Occipital lobe (tissue), 2 donors: Measurements from ENCODE around the gene CCDC158. TPM values are rescaled to one million over a fixed set of nuclear protein-coding genes. Genes with fewer than 3 reads are reported as not detected.
"Not testable (repeated sequence)": the region's sequence is repeated elsewhere in the genome, so short reads cannot be mapped to it uniquely, and the experiment has no call there.

ENCODE experiments used
- DNase-seq: peaks from one replicate; lab custom pipeline; 2025; lab: John Stamatoyannopoulos, UW
- total RNA-seq: library from RNA; depleted of rRNA; stranded (reverse); fragments of >200 nt; gene quantifications from one replicate; pipeline ENCODE4 v1.2.3, GENCODE V29; 2014

The CCDC158 gene
- total RNA-seq, 1 donor from 2014 or later: 4.2 TPM

DNA sequence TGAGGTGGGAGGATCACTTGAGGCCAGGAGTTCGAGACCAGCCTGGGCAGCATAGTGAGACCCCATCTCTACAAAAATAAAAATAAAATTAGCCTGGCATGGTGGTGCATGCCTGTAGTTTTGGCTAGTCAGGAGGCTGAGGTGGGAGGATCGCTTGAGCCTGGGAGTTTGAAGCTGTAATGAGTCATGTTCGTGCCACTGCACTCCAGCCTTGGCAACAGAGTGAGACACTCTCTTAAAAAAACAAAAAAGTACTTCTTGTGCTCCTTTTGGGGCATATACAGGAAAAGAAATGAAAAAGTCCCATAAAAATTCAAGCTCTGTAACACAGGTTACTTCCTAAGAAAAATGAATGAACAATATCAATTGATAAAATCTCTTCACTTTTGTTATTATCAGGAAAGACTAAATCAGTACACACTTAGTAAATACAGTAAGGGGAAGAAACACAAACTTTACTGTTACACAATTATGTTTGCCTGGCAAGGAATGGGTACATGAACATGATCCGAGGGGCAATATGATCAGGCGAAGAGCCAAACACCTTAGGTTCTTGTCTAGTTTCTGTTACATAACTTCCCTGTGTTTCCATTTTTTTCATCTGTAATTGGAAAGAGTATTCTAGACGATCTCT, 46.9 kb downstream of the CCDC158 start:
- no peak for DNase-seq

DNA sequence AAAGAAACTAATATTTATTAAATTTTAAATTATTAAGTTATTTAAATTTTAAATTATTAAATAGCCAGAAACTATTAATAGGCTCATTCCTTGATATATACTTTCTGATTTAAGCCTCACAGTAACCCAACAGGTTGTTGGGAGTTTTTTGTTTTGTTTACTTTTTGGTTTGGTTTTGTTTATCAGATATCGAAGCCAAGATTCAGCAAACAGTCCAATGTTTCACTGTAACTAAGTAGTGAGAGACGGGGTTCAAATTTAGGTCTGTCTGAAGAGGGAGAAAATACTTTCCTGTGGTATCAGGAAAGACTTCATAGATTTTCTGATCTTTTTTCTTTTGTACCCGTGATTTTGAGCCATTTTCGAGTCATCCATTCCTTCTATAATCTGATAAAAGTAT, 54.2 kb downstream of the CCDC158 start:
- DNase-seq: no peak

DNA sequence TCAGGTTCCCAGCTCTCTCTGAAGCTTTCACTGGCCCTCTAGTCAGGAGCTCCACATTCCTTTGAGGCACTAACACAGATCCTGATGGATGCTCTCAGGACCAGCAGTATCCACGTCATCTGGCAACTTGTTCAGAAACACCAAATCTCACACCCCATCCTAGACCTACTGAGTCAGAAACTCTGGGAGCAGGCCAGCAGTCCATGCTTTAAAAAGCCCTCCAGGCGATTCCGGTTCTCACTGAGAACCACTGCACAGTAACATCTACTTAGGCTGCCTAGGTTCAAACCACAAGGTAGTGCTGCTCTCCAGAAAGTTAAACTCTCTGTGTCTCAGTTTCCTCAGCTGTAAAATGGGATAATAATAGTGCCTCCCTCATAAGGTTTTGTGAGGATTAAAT, 55.3 kb downstream of the CCDC158 start:
- no peak for DNase-seq

DNA sequence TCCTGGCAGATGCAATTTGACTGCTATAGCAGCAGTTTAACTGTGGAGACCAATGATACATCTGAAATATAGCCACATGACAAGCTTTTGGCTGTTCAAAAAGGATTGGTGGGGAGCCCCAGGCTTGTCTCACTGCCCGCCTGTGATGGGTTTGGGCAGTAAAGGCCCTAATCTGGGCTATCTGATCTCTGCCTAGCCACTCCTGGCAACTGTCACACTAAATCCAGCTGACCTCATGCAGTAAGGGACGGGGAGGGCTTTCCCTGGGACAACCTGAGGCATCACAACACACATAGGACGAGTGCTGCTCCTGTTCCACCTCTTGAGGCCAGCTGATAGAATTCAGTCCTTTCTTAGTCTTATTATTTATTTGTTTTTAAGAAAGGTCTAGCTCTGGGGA, 56.2 kb downstream of the CCDC158 start:
- no peak for DNase-seq

DNA sequence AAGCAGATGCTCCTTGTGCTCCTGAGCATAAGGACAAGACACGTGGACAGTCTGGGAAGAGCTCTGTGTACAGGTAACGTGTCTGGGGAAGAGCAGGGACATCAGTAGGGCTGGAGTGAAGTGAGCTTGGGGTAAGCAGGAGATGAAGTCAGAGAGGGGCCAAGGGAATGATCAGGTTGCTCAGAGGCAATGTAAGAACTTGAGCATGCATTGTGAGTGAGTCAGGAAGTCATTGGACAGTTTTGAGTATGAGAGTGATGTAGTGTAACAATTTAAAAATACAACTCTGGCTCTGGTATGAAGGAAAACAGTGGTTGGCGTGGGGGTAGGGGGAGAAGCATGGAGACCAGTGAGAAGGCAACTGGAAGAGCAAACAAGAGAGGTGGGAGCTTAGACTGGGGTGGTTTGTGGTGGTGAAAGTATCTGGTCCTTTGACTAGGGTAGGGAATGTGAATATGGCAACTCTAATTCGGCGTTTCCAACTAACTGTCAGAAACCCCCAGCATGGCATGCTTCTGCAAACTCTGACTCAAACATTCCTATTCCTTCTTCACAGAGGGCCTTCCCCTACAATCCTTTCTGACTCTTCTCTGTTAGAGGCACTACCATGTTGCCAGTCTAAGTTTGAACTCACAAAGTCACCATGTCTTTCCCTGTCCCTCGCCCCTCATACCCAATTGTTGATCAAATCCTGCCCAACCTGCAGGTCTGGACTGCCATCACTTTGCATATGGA, 57.2 kb downstream of the CCDC158 start:
- DNase-seq: no peak

DNA sequence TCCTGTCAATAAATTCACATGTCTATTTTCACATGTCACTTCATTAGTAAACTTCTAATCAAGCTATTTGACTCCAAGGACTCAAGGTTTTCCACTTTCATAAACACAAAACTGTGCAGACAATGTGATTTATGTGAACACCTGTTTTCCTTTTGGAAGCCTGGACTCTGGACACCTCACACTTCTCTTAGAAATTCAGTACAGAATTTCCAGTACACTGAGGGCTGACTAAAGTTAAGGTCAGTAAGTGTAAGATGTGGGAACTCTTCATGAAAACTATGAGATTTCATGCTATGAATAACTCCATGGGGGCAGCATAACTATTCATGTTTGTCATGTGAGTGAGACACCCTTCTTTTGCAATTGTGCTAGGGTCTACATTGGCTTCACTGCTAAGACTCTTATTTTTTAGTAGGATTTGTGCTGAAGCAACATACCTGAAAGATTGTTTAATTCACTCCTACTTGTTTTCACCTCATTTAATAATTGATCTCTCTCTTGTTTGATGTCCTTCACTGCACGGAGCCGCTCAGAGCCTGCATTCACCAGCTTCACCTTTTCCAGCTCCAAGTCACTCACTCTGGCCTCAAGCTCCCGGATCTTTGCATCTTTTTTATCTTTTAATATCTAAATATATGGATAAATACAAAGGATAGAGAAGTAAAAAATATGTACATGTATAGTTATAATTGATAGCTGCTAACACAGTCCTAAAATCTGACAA, 59.1 kb downstream of the CCDC158 start:
- DNase-seq: no peak

DNA sequence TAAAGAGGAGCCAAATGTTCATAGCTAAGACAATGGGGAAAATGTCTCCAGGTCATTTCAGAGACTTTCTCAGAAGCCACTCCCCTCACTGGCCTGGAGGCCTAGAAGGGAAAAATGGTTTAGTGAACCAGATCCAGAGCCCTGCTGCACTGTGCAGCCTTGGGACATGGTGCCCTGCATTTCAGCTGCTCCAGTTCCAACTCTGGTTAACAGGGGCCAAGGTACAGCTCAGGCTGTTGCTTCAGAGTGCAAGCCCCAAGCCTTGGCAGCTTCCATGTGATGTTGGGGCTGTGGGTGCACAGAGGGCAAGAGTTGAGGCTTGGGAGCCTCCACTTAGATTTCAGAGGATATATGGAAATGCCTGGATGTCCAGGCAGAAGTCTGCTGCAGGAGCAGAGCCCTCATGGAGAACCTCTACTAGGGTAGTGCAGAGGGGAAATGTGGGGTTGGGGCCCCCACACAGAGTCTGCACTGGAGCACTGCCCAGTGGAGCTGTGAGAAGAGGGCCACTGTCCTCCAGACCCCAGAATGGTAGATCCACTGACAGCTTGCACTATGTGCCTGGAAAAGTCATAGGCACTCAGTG, 61.0 kb downstream of the CCDC158 start:
- not testable (repeated sequence) for DNase-seq

DNA sequence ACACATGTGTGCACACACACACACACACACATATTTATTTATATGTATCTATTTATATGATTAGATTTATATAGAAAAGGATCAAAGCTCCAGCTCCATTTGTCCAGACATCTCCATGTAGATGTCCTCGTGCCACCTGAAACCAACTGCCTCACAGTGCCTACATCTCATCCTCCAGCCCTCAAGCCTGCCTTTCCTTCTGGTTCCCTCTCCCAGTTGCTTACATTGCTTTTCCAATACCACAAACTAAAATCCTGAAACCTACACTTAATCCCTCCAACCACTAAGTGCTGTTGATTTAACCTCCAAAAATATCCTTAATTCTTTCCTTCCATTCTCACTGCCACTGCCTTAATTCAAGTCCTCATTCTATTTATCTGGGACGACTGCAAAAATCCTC, 63.0 kb downstream of the CCDC158 start:
- DNase-seq: no peak

DNA sequence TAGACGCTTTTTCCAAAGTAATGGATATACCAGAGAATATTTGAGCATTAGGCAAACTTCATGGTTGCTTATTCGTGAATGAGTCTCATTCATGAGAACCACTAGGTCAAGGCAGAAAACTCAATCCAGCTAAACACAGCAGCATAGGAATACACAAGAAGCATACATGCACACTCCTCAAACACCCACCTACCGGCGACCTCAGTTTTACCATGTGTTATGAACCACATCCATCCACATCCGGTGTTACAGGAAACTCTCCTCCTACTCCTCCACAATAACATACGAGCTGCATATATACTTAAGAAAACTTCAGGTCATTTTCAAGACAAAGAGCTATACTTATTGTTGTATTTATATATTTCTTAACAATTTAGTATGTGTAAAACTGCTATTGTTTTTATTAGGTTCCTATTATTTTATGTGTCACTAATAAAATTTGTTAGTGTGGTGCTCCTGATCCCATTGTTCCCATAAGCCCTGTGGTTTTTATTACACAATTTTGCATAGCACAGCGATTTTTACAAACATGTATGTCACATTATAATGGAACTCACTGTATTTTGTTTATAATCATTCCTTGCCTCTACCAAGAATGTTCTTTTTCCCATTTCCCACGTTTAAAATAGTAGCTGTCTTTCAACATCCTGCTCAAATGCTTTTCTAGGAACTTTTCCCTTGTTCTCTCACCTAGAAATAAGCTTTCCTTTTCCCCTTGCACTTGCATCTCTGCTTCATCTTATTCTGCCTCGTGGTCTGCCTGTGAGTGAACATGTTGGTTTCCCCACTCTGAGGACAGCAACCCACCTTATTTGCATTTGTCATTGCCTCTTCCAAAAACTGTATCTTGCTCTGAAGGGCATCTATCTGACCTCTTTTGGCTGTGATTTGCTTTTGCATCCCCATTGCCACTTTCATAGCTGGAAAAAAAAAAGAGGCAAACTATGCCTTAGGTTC, 66.1 kb downstream of the CCDC158 start:
- DNase-seq: no peak

DNA sequence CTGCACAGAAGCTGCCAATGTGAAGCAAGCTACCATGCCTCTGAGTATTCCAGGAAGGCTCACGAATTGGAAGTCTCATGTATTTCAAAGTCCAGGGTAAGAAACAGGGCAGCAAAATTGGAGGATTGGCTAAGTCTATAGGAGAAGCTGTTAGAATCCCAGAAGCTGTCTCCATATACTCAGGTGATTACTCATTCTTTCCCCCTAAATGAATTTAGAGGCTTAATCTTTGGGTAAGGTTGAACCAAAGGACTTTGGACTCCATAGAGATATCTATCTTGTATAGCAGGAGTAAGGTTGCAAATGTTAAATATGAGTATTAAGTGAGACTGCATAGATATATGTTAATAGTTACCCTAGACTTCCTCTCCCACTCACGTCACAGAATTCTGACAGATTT, 78.1 kb downstream of the CCDC158 start:
- no peak for DNase-seq

DNA sequence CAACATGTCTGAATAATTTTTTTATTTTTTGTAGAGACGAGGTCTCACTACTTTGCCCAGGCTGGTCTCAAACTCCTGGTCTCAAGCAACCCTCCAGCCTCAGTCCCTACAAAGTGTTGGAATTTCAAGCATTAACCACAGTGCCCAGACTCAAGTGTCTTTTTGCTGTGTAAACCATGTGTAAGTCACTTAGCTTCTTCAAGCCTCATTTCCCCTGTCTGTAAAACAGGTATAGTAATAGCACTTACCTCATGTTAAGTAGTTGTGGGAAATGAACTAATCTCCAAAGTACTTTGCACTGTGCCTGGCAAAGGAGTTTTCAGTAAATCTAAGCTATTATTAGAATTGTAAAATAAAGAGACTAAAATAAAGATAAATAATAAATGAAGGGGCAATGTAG, 78.8 kb downstream of the CCDC158 start:
- DNase-seq: no peak

DNA sequence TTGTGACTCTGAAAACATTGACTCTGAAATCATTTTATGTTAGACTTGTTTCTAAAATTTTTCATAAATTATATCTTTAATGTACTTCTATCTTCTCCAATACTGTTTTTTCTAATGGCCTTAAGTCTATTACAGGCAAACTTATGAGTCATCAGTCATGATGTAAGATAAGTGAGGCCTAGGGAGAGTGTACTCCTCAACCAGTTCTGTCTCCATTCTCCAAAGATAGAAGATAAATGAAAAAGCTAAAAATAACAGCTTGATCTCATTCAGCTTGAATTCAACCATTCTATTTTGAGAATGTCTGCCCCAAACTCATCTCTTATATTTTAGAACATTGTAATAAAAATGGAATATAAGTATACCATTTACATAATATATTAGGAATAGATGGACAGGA, 79.9 kb downstream of the CCDC158 start:
- no peak for DNase-seq

DNA sequence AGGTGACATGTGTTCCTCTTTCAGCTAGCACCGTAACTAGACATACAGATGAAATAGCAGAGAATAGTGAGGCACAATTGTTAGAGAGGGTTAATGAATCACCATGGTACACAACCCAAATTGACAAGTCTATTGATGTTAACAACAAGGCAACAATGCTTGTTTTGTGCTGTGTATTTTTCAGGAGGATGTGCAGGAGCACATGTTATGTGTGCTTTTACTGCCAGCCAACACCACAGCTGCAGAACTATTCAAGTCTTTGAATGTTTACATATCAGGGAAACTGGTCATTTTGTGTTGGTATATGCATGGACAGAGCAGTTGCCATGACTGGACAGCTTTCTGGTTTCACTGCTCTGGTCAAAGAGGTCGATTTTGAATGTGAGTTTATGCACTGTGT, 81.6 kb downstream of the CCDC158 start:
- no peak for DNase-seq

DNA sequence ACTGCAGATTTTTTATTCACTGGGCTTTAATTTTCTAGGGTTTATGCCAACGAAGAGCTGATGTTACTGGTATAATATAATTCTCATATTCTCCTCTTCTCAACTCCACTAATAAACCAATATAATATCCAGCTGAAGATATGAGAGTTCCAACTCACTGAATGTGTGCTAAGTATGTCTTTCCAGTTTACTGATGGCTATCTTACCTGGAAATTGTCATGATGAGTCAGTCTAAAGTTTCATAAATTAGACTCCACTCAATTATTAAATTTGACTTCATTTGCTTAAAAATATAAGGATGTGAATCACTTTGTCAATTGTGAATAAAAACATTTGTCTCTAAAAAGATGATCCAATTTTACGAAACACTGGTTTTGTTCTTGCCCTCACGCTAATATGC, 86.1 kb downstream of the CCDC158 start:
- no peak for DNase-seq

DNA sequence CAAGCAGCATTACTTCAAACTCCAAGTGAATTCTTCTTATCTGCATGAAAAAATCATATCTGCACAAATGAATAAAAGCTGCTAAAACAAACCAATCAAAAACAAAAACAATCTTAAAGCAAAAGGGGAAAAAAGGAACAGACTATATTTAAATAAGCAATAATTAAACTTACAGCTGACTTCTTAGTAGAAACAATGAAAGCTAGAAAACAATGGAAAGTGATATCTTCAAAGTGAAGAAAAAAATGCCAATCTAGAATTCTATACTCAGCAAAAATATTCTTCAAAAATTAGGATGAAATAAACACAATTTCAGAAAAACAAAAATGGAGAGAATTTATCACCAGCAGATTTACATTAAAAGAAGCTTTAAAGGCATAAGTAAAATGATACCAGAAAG, 94.4 kb downstream of the CCDC158 start:
- no peak for DNase-seq

DNA sequence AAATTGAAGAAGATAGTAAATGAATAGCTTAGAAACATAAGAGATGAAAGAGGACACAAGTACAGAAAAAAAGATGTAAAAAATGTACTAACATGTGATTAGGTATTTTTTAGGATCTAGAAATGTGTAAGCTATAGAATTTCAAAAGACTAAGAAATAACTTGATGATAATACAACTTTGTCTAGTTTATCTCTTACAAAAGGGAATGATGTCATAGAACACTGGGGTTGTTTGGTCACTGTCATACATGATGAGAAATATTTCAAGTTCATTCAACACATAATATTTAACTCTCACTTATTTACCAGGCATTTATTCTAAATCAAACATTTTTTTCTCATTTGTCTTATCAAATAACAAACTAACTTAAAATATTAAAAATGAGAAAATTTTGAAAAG, 95.9 kb downstream of the CCDC158 start:
- DNase-seq: no peak

DNA sequence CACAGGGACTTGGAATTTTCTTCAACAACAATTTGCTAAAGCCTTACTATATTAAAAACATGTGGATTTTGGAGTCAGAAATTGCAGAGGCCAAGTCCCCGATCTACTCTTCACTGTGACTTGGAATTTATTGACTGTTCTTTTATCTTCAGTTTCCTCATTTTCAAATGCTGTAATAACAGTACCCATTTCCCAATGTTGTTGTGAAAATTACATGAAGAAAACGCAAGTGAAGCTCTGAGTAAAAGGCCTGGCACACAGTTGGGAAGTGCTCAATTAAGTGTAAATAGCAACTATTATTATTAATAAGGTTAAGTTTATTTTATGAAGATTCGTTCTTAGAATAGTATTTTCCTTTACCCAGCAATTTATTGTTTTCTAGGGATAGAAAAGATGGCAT, 98.7 kb downstream of the CCDC158 start:
- no peak for DNase-seq

DNA sequence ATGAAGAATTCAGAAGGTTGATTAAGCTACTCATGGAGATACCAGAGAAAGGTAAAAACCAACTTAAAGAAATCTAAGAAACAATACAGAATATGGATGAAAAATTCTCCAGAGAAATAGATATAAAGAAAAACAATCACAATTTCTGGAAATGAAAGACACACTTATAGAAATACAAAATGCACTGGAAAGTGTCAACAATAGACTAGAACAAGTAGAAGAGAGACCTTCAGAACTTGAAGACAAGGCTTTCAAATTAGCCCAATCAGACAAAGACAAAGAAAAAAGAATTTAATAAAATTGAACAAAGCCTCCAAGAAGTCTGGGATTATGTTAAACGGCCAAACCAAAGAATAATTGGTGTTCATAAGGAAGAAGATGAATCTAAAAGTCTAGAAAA, 104.8 kb downstream of the CCDC158 start:
- no peak for DNase-seq

DNA sequence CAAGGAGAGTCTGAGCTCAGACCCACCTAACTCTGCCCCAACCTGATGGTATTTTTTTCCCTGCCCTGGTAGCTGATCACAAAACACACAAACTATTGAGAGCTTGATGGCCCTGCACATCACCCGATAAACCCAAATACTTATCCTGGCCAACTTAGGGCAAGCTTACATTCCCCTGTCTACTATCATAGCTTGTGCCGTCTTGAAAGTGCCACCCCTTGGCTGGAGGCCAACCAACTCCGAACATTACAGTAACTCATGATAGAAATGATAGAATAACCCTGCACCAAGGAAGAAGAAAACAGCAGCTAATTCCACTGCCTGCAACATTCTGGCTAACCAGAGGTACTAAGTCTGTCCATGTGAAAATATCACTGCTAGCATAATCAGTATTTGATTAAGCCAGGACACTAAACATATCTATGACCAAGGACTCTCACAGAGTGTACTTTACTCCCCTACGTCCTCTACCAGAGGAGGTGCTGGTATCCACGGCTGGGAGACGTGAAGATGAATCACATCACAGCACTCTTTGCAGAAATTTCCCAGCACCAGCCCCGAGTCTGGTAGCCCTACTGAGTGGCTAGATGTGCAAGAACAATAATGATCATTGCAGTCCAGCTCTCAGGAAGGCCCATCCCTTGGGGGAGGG, 105.5 kb downstream of the CCDC158 start:
- DNase-seq: no peak

DNA sequence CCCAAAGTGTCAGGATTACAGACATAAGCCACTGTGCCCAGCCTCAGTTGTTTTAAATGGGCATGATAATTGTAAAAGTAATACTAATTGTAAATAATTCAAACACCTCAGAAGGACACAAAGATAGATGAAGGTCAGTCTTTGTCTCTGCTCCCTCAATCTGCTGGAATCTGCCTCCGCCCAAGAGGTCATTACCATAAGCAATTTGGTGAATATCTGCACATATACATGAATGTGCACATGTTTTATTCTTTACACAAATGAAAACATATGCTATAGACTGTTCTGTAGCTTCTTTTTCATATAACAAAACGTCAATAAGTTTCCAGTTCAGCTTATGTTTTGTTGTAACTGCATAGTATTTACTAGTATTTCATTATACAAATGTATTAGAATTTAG, 107.4 kb downstream of the CCDC158 start:
- DNase-seq: no peak

DNA sequence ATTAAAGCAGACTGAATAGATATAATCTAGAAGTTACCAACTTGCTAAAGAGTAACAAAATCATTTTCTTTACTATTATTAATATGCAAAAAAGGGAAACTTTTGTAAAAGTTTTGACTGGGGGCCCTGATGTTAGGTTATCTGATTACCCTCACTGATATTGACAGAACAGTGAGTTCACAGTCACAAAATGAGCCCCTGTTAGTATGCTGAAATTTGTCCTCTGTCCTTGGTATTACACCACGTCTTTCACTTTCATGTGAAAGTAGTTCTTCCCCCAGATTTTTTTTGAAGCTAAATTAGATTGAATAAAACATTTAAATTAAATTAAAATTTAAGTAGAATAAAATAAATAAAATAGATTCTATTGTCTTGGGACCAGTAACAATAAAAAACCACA, 108.5 kb downstream of the CCDC158 start:
- no peak for DNase-seq
